ENCODE data around the gene ID4.

GRCh38 chr6:19833947-19834346 lies 3.2 kb upstream of the ID4 start:
- TF ChIP-seq CTCF (IDR thresholded peaks at IDR 0.05), result no peak
- TF ChIP-seq POLR2AphosphoS5 (IDR thresholded peaks at IDR 0.05; ENCODE audit: low read depth, low read length), result no peak

Measured in Panc1 (cell line).